ENCODE measurements around the gene FMNL2. TPM values are rescaled to one million over a fixed set of nuclear protein-coding genes. Genes with fewer than 3 reads are reported as not detected.

The FMNL2 gene
- total and polyA plus RNA-seq, 2 of the 4 experiments (the other 2 are of a cell fraction) = 10.9 to 11.4 TPM

GRCh38 chr2:152486737-152487400, 151.9 kb downstream of the FMNL2 start:
- dilution Hi-C loops (cut with HindIII; ENCODE audit: low sequenced_read_pairs, unreplicated experiment) = no loop called here
- peaks cover 16 to 29% of the 10 kb centered on the region in 2 experiments for H3K79me1 ChIP-seq (ENCODE audit: low read depth in 1 of 2, low read length in 2 of 2)
- in situ Hi-C loops (cut with MboI; ENCODE audit: low sequenced_read_pairs) = no loop called here
- H3K4ac ChIP-seq (ENCODE audit: low read depth, low read length) = no peak overlapping the region
- no peaks in the 10 kb centered on the region for H3K9me3 ChIP-seq (ENCODE audit: control insufficient read depth, insufficient read depth, low read length)
- H3K27ac ChIP-seq (ENCODE audit: insufficient read depth, low read length) = no peak overlapping the region
- WGBS, 2 experiments (ENCODE audit: extremely low coverage in 2 of 2, insufficient read length in 1 of 2) = no CpG with 5 or more reads among the region's 3 CpGs
- no peak overlapping the region for H2AFZ ChIP-seq (replicated peaks; ENCODE audit: low read length, poor library complexity)
- H4K91ac ChIP-seq (ENCODE audit: insufficient read depth, low read depth, low read length) = no peak overlapping the region
- TF ChIP-seq RFX5 (IDR thresholded peaks at IDR 0.05; ENCODE audit: low read depth, low read length) (no peak), POLR2A (IDR thresholded peaks at IDR 0.05; ENCODE audit: low read depth, low read length) (no peak), CEBPB (IDR thresholded peaks at IDR 0.05; ENCODE audit: low read depth, low read length) (peak; percentile 51; the same call in 1 of the 2 replicates), MAFK (IDR thresholded peaks at IDR 0.05; ENCODE audit: low read depth, low read length) (no peak)
- DNase-seq = no peak
- ATAC-seq (ENCODE audit: low read depth) = no peak
- H3K27me3 ChIP-seq (ENCODE audit: control insufficient read depth, insufficient read depth, low read length) = no peaks in the 10 kb centered on the region
- no peak overlapping the region for H2AK5ac ChIP-seq (ENCODE audit: low read depth, low read length)
- POLR2A ChIA-PET (ENCODE audit: unreplicated experiment) = no interaction called here
- no peak overlapping the region for H2BK20ac ChIP-seq (ENCODE audit: low read depth, low read length)
- CTCF ChIA-PET = no interaction called here
- peaks cover 8% of the 10 kb centered on the region; the same call in 1 of the 2 replicates for H3K9me1 ChIP-seq (ENCODE audit: insufficient read depth, low read length)
- H3K14ac ChIP-seq (replicated peaks; ENCODE audit: low read depth, low read length) = no peak overlapping the region
- no peak overlapping the region for H4K5ac ChIP-seq (ENCODE audit: low read depth, low read length)
- H3K36me3 ChIP-seq (ENCODE audit: control insufficient read depth, insufficient read depth, low read length) = no peaks in the 10 kb centered on the region
- H4K20me1 ChIP-seq (ENCODE audit: insufficient read depth, low read length) = no peaks in the 10 kb centered on the region; the same call in 1 of the 2 replicates
- H3K18ac ChIP-seq (ENCODE audit: low read depth, low read length) = no peak overlapping the region
- no peak overlapping the region for H3K4me3 ChIP-seq (ENCODE audit: insufficient read depth, low read depth, low read length)
- H3K23ac ChIP-seq (ENCODE audit: low read depth, low read length) = no peak overlapping the region
- no peak overlapping the region for H3K56ac ChIP-seq (ENCODE audit: extremely low read depth, insufficient read depth, low read length)
- no peak overlapping the region for H4K8ac ChIP-seq (ENCODE audit: low read depth in 2 of 2, low read length in 2 of 2)
- H2AK9ac ChIP-seq (replicated peaks; ENCODE audit: low read depth, low read length, poor library complexity) = no peak overlapping the region
- H3K4me1 ChIP-seq (ENCODE audit: control insufficient read depth, insufficient read depth, low read length) = peaks cover 6% of the 10 kb centered on the region
- no TSS peak for BruUV-seq (replicated peaks)
- intact Hi-C loops (cut with micrococcal nuclease) = no loop called here
- no peak overlapping the region for H3K4me2 ChIP-seq (ENCODE audit: low read depth, low read length)
- H2BK120ac ChIP-seq (ENCODE audit: low read depth, low read length) = no peak overlapping the region
- no peak overlapping the region for H2BK15ac ChIP-seq (ENCODE audit: low read depth, low read length)
- H3K9ac ChIP-seq (ENCODE audit: low read depth, low read length) = no peak overlapping the region
- H2BK5ac ChIP-seq (ENCODE audit: low read depth, low read length, poor library complexity, severe bottlenecking) = no peak overlapping the region

All from IMR-90 (cell line).